B cell (primary cell): ENCODE results near the gene LIMK2.

ENCODE experiments used
- EZH2 ChIP-seq: IDR thresholded peaks from 2 replicates; pipeline ENCODE4 v1.6.1; 2012; ENCODE audit warnings: borderline replicate concordance, low read depth, mild to moderate bottlenecking, moderate library complexity, low read length; ENCODE audit not compliant: insufficient read depth, poor library complexity, severe bottlenecking
- TF ChIP-seq, protein P1 (sequence below): fragments of 200-600 bp; IDR thresholded peaks from one replicate; pipeline ENCODE4 v1.8.0; 2022; ENCODE audit warnings: antibody characterized with exemption, mild to moderate bottlenecking

DNA sequence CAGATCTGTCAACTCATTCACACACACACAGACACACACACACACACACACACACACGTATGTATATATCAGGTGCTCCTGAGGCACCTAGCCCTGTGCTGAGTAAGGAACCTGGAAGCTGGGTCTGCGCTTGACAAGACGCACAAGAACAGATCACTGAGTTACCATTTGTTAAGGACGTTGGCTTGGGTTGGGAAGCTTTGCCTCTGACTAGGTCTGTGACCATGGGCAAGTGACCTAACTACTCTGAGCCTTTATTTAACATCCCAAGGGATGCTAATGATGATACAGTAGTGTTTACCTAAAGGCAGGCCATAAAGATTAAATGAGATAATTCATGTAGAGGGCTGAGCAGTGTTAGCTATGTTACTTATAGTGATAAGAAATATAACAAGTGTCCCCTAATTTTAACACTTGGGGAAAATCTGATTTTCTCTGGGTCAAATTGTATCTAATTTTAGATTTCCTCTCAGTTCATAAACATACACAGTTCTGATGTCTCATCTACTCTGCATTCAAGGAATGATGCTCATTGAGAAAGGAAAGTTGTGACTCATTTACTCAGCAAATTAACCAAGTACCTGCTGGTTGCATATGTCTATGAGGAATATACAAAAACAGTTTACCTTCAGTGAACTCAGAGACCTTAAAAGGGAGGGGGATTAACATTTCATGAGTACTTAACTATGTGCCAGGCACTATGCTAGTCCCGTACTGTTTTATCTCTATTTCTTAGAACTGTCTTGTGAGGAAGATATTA lies 38.5 kb upstream of the LIMK2 start:
- TF ChIP-seq, protein P1, sequence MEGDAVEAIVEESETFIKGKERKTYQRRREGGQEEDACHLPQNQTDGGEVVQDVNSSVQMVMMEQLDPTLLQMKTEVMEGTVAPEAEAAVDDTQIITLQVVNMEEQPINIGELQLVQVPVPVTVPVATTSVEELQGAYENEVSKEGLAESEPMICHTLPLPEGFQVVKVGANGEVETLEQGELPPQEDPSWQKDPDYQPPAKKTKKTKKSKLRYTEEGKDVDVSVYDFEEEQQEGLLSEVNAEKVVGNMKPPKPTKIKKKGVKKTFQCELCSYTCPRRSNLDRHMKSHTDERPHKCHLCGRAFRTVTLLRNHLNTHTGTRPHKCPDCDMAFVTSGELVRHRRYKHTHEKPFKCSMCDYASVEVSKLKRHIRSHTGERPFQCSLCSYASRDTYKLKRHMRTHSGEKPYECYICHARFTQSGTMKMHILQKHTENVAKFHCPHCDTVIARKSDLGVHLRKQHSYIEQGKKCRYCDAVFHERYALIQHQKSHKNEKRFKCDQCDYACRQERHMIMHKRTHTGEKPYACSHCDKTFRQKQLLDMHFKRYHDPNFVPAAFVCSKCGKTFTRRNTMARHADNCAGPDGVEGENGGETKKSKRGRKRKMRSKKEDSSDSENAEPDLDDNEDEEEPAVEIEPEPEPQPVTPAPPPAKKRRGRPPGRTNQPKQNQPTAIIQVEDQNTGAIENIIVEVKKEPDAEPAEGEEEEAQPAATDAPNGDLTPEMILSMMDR: no peak
- TF ChIP-seq EZH2: no peak
